Activated CD8-positive, alpha-beta memory T cell treated with anti-CD3 and anti-CD28 coated beads, Interleukin-2, amount 50 U/mL, for 24 hours (primary cell): ENCODE results near the gene KLHL1.

Experiments
- DNase-seq: peaks from one replicate; pipeline ENCODE4 v3.0.0-alpha.2; 2020; ENCODE audit errors: extremely low read depth

KLHL1 gene

DNA sequence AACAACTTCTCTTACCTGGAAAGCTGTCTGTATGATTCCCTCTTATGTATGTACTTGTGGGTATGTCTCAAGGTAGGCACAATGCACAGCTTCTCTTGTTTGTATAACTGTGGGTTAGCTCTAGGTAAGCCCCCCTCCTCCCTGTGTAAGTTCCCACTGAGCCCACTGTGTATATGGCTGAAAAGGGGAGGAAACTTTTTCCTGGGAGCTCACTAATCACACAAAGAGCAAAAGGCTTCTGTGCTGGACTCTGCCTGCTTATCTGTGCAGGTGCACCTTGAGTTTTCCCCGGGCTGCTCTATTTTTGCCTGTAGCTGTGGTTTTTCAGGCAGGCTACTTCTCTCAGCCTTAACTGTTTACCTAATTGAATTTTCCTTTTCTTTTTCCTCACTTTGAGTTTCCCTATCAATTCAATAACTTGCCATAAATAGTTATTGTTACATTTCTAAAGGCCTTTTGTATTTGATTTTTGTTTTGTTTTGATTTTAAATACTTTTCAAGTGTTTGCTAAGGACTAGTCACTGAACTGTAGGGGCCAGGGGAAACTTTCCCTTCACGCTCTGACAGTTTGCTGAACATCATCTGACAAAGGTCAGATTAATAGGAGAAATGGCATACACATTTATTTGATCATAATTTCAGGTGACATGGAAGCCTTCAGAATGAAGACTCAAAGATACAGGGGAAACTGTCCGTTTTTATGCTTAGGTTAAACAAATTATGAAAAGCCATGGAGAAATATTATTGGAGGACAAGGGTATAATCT is 424.1 kb downstream of the KLHL1 start:
- no peak for DNase-seq

GRCh38 chr13:69681722-69682121 is 426.5 kb downstream of the KLHL1 start:
- no peak for DNase-seq

- no peak for DNase-seq
Measured at GRCh38 chr13:69677343-69677742, 430.9 kb downstream of the KLHL1 start.

GRCh38 chr13:69676286-69676685 is 432.0 kb downstream of the KLHL1 start:
- DNase-seq: no peak

DNA sequence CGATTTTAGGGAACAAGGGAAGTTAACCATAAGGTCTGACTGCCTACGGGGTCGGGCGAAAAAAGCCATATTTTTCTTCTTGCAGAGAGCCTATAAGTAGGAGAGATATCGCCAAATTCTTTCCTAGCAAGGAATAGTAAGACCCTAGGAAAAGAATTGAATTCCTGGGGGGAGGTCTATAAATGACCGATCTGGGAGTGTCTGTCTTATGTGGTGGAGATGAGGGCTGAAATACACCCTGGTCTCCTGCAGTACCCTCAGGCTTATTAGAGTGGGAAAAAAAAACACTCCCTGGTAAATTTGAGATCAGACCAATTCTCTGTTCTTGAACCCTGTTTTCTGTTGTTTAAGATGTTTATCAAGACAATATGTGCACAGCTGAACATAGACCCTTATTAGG is 448.1 kb downstream of the KLHL1 start:
- no peak for DNase-seq

DNA sequence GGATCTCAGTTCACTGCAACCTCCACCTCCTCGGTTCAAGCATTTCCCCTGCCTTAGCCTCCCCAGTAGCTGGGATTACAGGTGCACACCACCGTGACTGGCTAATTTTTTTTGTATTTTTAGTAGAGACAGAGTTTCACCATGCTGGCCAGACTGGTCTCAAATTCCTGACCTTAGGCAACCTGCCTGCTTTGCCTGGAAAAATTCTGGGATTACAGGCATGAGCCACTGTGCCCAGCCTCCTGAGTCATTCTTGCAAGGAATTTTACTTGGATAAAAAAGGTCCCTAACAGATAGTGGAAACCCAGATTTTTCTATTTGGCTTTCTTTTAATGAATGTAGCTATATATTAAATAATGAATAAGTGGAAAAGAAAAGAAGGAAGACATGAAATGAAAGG is 450.6 kb downstream of the KLHL1 start:
- no peak for DNase-seq

DNA sequence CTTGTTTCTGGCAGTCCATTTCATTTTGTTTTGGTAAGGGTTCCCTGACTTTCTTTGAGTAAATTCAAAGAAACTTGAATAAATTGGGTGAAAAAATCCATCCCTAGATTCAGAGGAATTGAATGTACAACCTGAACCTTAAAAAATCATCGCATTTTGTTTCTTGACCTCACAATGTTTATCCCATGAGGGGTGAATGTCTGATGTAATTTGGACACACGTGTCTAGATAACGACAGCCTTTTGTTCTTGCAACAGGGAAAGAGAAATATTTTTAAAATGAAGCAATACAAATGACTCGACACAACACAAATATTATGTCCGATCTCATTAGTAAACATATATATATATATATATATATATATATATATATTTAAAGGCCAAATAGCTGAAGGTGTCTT is 453.9 kb downstream of the KLHL1 start:
- no peak for DNase-seq
